SK-N-MC (cell line): Measurements from ENCODE around the gene FKBP4.

Experiments
- EZH2 ChIP-seq: fragments of 200-600 bp; sonication (generic); IDR thresholded peaks from one replicate; pipeline ENCODE4 v1.6.1; 2017; ENCODE audit warnings: antibody characterized with exemption
- POLR2AphosphoS5 ChIP-seq: IDR thresholded peaks from 2 replicates; pipeline ENCODE4 v1.6.1; 2012; ENCODE audit warnings: mild to moderate bottlenecking, low read depth, low read length, borderline replicate concordance

DNA sequence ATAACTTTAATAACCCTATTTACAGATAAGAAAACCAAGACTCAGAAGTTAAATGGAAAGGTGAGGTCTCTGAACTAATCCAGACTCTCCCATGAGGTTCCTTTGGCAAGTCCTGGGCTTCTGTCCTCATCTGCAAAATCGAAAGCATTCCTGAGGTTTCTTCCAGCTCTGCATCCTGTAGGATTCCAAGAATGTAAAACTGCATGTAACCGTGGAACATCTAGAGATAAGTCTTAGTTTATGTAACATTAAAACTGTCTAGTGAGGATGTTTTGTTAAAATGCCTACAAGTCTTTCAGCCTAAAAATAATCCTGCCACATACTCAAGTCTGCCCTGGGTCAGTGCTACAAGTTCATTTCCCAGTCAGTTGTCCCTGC is 10.4 kb downstream of the FKBP4 start:
- no peak for TF ChIP-seq EZH2
- no peak for TF ChIP-seq POLR2AphosphoS5
